GM12801 (cell line): ENCODE measurements around the gene CACNA1I.

Experiments
- CTCF ChIP-seq: IDR thresholded peaks from one replicate; pipeline ENCODE4 v1.5.1; 2011; ENCODE audit warnings: control low read depth; ENCODE audit not compliant: insufficient read length; ENCODE audit errors: extremely low read depth

CACNA1I gene

GRCh38 chr22:39693943-39694500 is 123.5 kb downstream of the CACNA1I start:
- no peak for TF ChIP-seq CTCF

- TF ChIP-seq CTCF: no peak
Observed at GRCh38 chr22:39697790-39698430, 127.4 kb downstream of the CACNA1I start.

DNA sequence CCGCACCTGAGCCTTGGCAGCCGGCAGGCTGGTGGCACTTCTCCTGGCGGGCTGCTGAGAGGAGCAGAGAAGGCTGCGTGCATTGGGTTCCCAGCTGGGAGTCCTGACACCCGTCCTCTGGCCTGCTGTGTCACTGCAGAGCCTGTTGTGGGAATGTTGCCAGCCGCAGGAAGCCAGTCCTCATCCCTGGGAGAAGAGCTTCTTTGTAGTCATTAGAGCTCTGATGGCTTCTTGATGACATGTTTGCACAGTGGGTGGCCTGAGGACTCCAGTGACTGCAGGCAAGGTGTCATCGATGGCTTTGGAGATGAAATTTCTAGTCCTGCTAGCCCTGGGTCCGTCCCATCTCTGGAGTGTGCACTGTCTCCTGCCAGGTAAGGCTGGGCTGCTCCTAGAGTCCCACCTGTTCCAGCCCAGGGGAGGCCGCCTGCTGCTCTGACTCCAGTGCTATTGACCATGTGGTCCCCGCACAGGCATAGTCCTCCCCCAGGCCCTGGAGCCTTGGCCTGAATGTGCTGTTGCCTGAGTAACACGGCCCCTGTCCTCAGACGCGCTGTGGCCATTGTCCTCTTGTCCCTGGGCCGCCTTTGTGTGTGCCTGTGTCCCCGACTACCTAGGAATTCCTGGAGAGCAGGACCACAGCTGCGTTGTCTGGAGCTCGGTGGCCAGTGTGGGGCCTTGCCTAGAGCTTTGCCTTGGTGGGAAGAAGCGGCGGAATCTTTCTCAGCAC is 129.2 kb downstream of the CACNA1I start:
- no peak for TF ChIP-seq CTCF

GRCh38 chr22:39700565-39700964 is 130.0 kb downstream of the CACNA1I start:
- TF ChIP-seq CTCF: no peak

DNA sequence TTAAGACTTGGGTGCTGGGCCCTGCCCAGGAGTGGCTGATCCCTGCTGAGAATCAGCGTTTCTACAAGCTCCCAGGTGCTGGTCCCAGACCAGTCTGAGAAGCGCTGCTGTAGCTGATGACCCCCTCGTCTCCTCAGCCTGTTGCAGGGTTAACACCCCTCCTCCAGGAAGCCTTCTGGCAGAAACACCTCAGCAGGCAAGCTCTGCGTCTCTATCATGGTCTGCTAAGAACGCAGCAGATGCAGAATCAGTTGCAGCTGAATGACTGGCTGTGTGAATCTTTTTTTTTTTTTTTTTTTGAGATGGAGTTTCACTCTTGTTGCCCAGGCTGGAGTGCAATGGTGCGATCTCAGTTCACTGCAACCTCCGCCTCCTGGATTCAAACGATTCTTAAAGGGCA is 132.5 kb downstream of the CACNA1I start:
- no peak for TF ChIP-seq CTCF

DNA sequence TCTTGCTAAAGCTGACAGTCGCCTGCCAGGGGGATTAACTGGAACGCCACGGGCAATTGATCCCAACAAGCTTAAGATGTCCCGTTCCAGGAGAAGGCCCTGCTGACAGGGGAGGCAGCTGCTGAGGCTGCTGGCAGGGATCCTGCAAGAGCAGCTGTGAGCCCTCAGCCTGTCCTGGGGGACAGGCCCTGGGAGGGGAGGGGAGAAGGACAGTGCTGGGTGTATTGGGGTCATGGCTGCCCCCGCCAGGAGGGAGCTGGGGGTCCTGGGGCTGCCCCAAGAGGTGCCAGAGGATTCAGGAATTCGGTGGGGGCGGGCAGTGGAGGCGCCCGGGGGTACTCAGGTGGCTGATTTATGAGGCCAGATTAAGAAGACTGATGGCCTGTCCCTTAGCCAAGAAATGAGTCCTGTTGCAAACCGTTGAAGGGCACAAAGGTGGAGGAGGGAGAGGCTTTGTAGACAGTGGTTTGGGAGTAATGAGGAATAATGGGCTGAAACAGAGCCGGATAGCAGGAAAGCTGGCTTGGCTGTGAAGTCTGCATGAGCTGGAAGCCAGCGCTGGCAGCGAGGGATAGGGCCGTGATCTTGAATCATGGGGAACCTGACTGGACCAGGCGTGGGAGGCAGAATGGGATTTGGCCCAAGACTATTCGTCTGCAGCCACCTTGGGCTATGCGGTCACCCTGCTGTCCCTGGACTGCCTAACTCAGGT is 133.5 kb downstream of the CACNA1I start:
- no peak for TF ChIP-seq CTCF

DNA sequence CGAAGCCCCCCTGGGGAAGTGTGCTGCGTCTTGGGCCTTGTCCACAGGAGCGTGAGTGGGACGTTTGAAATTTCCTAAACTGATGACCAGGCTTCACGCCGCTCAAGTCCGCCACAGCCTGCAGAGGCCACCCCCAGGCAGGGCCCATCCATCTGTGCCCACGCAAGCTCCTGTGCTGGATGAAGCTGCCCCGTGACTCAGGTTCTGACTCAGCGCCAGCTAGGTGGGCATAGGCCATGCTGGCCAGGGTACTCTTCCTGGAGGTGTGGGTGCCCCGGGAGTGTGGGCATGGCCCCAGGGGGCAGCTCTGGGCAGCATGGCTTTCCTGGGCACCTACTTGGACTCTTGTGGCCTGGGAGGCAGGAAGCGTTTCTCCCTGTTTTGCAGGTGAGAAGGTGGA is 134.8 kb downstream of the CACNA1I start:
- no peak for TF ChIP-seq CTCF
